ENCODE data around the gene IFRD2.
"Not testable (repeated sequence)": the region's sequence is repeated elsewhere in the genome, so short reads cannot be mapped to it uniquely, and the experiment has no call there.

Gene IFRD2

GRCh38 chr3:50273689-50274065 is 18.6 kb downstream of the IFRD2 start:
- H3K27ac Mint-ChIP-seq = peak overlapping the region; percentile 89
- peak overlapping the region; percentile 43 to 85 for H3K4me3 Mint-ChIP-seq
- peaks cover 20 to 34% of the 10 kb centered on the region in 2 donors for H3K4me1 Mint-ChIP-seq
- DNase-seq (no peak), ATAC-seq (replicated peaks) (no peak)
- H3K36me3 Mint-ChIP-seq = no peaks in the 10 kb centered on the region
- H3K9me3 Mint-ChIP-seq = no peaks in the 10 kb centered on the region
- peaks cover 44 to 66% of the 10 kb centered on the region in 2 donors for H3K27me3 Mint-ChIP-seq

DNA sequence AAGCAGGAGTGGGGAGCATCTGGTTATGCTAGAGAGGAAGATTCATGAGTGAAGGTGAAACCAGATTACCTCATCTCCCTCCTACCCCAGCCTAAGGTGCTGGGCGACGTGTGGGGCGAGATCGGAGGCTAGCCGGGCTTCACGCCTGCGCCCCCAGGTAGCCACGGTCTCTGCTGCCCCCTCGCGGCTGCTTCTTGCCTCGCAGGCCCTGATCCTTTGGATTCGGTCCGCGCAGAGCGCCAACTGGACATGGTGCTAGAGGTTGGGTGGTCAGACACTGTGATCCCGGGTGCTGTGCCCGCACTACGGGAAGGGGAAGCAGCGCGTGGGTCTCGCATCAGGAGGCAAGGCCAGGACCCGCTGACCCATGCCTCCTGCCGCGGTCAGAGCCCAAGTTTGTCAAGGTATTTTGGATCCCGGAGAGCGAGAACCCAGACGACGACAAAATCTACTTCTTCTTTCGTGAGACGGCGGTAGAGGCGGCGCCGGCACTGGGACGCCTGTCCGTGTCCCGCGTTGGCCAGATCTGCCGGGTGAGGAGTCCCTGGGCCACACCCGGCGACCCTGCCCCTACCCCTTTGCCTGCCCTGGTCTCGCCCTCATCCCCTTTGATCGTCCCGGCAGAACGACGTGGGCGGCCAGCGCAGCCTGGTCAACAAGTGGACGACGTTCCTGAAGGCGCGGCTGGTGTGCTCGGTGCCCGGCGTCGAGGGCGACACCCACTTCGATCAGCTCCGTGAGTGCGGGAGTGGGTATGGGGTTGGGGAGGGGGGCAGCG is 19.1 kb downstream of the IFRD2 start:
- no peaks in the 10 kb centered on the region for H3K9me3 Mint-ChIP-seq
- H3K4me1 Mint-ChIP-seq = peaks cover 20 to 34% of the 10 kb centered on the region in 2 donors
- DNase-seq (peak; percentile 81), ATAC-seq (replicated peaks) (peak; percentile 93 to 94)
- peak overlapping the region; percentile 89 for H3K27ac Mint-ChIP-seq
- peak overlapping the region; percentile 77 to 85 for H3K4me3 Mint-ChIP-seq
- H3K27me3 Mint-ChIP-seq = peaks cover 45 to 72% of the 10 kb centered on the region in 2 donors
- no peaks in the 10 kb centered on the region for H3K36me3 Mint-ChIP-seq

DNA sequence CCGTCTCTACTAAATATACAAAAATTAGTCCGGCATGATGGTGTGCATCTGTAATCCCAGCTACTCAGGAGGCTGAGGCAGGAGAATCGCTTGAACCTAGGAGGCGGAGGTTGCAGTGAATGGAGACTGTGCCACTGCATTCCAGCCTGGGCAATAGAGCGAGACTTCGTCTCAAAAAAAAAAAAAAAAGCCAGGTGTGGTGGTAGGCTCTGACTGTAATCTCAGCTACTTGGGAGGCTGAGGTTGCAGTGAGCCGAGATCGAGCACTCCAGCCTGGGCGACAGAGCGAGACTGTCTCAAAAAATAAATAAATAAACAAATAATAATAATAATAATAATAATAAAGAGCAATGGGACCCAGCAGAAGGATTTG is 19.7 kb downstream of the IFRD2 start:
- H3K27ac Mint-ChIP-seq; H3K4me3 Mint-ChIP-seq; ATAC-seq (replicated peaks); DNase-seq; H3K36me3 Mint-ChIP-seq; H3K9me3 Mint-ChIP-seq: not testable (repeated sequence)
- H3K27me3 Mint-ChIP-seq = peaks cover 44 to 72% of the 10 kb centered on the region in 2 donors
- H3K4me1 Mint-ChIP-seq = peaks cover 20 to 34% of the 10 kb centered on the region in 2 donors

DNA sequence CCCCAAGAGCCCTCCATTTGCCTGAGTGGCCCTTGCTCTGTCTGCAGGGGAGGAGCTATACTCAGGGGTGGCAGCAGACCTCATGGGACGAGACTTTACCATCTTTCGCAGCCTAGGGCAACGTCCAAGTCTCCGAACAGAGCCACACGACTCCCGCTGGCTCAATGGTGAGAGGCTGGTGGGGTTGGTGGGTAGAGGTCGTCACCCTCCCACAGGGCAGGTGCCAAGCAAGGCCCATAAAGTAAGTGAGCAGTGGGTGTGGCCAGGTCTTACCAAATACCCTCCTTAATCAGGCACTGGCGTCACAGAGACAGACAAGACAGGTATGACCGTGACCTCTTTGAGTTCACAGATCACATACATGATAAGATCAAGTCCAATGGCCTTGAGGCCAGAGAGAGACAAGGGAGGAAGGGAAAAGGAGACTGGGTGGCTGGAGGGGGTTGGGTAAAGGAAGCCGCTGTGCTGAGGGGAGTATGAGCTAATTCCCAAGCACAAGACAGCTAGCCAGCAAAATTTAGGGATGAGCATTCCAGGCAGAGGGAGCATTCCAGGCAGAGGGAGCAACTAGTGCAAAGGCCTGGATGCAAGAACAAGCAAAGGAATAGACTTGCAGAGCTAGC is 20.8 kb downstream of the IFRD2 start:
- no peaks in the 10 kb centered on the region for H3K36me3 Mint-ChIP-seq
- H3K4me1 Mint-ChIP-seq = peaks cover 20 to 34% of the 10 kb centered on the region in 2 donors
- DNase-seq (no peak), ATAC-seq (replicated peaks) (no peak)
- peaks cover 44 to 77% of the 10 kb centered on the region in 2 donors for H3K27me3 Mint-ChIP-seq
- H3K9me3 Mint-ChIP-seq = no peaks in the 10 kb centered on the region
- H3K4me3 Mint-ChIP-seq = no peak overlapping the region
- H3K27ac Mint-ChIP-seq = no peak overlapping the region

- Mint-ChIP-seq H3K4me3 (no peak overlapping the region), H3K9me3 (no peaks in the 10 kb centered on the region), H3K36me3 (no peaks in the 10 kb centered on the region), H3K27me3 (peaks cover 42 to 76% of the 10 kb centered on the region in 2 donors), H3K4me1 (peaks cover 15 to 26% of the 10 kb centered on the region in 2 donors), H3K27ac (no peak overlapping the region)
- DNase-seq = no peak
- no peak for ATAC-seq (replicated peaks)
Observed at GRCh38 chr3:50270422-50271224, 21.6 kb downstream of the IFRD2 start.

DNA sequence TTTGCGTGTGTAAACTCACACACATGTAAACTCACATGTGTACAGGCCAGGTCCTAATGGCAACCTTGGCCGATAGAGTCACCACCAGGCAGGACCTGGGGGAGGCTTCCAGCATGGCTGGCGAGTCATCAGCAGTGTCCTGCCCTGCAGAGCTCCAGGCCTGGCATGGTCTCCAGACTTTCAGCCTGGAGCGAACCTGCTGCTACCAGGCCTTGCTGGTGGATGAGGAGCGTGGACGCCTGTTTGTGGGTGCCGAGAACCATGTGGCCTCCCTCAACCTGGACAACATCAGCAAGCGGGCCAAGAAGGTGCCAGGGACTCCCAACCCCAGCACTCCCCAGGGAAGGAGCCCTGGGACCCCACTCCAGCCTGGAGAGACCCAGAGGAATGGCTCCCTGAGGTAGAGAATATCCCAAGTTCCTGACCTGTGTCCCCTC is 22.2 kb downstream of the IFRD2 start:
- no peaks in the 10 kb centered on the region for H3K9me3 Mint-ChIP-seq
- H3K4me1 Mint-ChIP-seq = peaks cover 13 to 20% of the 10 kb centered on the region in 2 donors
- H3K4me3 Mint-ChIP-seq = no peak overlapping the region
- DNase-seq (no peak), ATAC-seq (replicated peaks) (no peak)
- no peaks in the 10 kb centered on the region for H3K36me3 Mint-ChIP-seq
- peaks cover 37 to 71% of the 10 kb centered on the region in 2 donors for H3K27me3 Mint-ChIP-seq
- no peak overlapping the region for H3K27ac Mint-ChIP-seq

- Mint-ChIP-seq H3K4me1 (peaks cover 11 to 15% of the 10 kb centered on the region in 2 donors), H3K36me3 (no peaks in the 10 kb centered on the region), H3K27me3 (peaks cover 32 to 66% of the 10 kb centered on the region in 2 donors), H3K27ac (no peak overlapping the region), H3K4me3 (no peak overlapping the region), H3K9me3 (no peaks in the 10 kb centered on the region)
- no peak for ATAC-seq (replicated peaks)
- no peak for DNase-seq
Observed at GRCh38 chr3:50269460-50269859, 22.8 kb downstream of the IFRD2 start.

GRCh38 chr3:50268703-50269451 is 23.4 kb downstream of the IFRD2 start, which contains the start of gene SEMA3B:
Gene SEMA3B, plus strand, starts transcription at chr3:50269147. Its CDS starts 94 bp downstream, at chr3:50269241.
- H3K9me3 Mint-ChIP-seq = no peaks in the 10 kb centered on the region
- ATAC-seq (replicated peaks) = no peak
- H3K4me3 Mint-ChIP-seq = no peak within 1 kb of the TSS
- no peak for DNase-seq
- no peak within 1 kb of the TSS for H3K27ac Mint-ChIP-seq
- no peaks in the 10 kb centered on the region for H3K36me3 Mint-ChIP-seq
- peaks cover 29 to 64% of the 10 kb centered on the region in 2 donors for H3K27me3 Mint-ChIP-seq
- H3K4me1 Mint-ChIP-seq = peaks cover 6 to 9% of the 10 kb centered on the region in 2 donors

DNA sequence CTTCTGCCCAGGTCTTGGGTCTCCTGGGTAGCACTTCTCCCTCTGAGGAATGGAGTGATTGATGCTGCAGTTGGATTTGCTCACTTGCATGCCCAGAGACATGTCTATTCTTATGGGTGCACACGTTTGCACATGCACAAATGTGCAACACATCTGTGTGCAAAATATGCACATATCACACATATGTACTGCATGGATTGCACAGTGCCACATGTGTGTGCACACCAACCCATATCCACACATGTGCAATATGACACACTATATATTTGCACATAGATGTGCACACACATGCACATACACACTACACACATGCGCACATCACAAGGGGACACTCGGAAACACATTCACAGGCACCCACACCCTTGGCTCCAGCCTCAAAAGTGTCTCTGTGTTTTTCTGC is 24.0 kb downstream of the IFRD2 start:
- Mint-ChIP-seq H3K27ac (no peak overlapping the region), H3K4me3 (no peak overlapping the region), H3K4me1 (peaks cover 5 to 6% of the 10 kb centered on the region in 2 donors), H3K9me3 (no peaks in the 10 kb centered on the region), H3K27me3 (peaks cover 29 to 60% of the 10 kb centered on the region in 2 donors), H3K36me3 (no peaks in the 10 kb centered on the region)
- ATAC-seq (replicated peaks) (no peak), DNase-seq (no peak)

- H3K4me1 Mint-ChIP-seq = no peaks in the 10 kb centered on the region
- H3K4me3 Mint-ChIP-seq = no peak overlapping the region
- ATAC-seq (replicated peaks) = no peak
- H3K27me3 Mint-ChIP-seq = peaks cover 24 to 55% of the 10 kb centered on the region in 2 donors
- no peak for DNase-seq
- no peaks in the 10 kb centered on the region for H3K9me3 Mint-ChIP-seq
- no peak overlapping the region for H3K27ac Mint-ChIP-seq
- H3K36me3 Mint-ChIP-seq = no peaks in the 10 kb centered on the region
Observed at GRCh38 chr3:50267280-50267913, 24.8 kb downstream of the IFRD2 start.

DNA sequence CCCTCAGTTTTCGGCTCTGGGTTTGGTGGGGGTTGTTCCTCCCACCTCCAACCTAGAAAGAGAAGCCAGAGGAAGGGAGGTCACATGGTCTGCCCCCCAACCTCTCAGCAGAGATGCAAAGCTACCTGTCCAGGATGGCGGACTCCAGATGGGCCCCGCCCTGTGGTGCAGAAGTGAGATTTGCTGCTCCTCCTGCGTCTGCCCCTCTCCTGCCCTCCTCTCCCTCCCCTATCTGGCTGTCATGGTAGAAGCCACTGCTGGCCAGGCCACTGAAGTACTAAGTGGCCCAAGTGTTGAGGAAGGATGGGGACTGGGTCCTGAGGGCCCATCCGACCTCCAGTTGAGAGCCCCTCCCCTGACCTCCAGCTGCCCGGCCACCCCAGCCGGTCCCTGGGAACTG is 25.4 kb downstream of the IFRD2 start:
- H3K4me1 Mint-ChIP-seq = no peaks in the 10 kb centered on the region
- H3K4me3 Mint-ChIP-seq = no peak overlapping the region
- H3K27me3 Mint-ChIP-seq = peaks cover 24 to 55% of the 10 kb centered on the region in 2 donors
- no peak overlapping the region for H3K27ac Mint-ChIP-seq
- no peaks in the 10 kb centered on the region for H3K9me3 Mint-ChIP-seq
- no peaks in the 10 kb centered on the region for H3K36me3 Mint-ChIP-seq
- ATAC-seq (replicated peaks) (no peak), DNase-seq (no peak)

DNA sequence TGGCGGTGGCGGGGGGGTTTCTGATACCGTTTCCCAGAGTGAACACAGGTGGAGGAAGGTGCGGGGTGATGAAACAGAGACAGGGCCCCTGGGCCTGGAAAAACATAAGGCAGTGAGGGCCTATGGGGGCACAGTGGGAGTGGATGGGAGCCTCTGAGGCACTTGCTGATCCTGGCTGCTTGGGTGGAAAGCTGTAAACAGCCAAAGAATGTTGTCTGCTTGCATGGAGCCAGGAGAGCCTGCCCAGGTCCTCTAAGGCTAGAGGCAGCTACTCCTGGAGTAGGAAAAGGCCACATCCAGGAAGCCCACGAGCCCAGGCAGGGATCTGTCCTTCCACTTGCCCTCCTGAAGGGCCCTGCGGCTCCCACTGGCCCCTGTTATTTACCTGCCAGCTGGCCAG is 26.2 kb downstream of the IFRD2 start:
- DNase-seq = no peak
- H3K9me3 Mint-ChIP-seq = no peaks in the 10 kb centered on the region
- H3K4me3 Mint-ChIP-seq = no peak overlapping the region
- no peak for ATAC-seq (replicated peaks)
- peaks cover 3 to 4% of the 10 kb centered on the region in 2 donors for H3K4me1 Mint-ChIP-seq
- H3K36me3 Mint-ChIP-seq = no peaks in the 10 kb centered on the region
- H3K27me3 Mint-ChIP-seq = peaks cover 24 to 55% of the 10 kb centered on the region in 2 donors
- H3K27ac Mint-ChIP-seq = no peak overlapping the region

DNA sequence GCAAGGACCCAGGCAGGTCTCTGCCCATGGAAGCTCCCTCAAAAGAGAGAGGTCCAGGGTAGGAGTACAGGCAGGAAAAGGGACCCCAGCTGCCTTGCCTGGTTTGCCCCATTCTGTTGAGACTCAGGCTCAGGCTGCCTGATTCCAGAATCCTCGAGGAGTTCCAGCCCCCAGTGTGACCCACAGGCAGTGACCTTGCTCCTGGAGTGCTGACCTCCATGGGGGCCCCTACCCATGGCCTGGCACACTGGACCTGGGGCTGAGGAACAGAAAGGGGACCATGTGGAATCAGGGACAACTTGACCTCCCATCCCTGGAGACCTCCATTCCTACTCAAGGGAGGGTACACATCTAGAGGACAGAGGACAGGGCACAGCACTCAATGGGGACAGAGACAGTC is 26.7 kb downstream of the IFRD2 start:
- Mint-ChIP-seq H3K9me3 (no peaks in the 10 kb centered on the region), H3K36me3 (no peaks in the 10 kb centered on the region), H3K27ac (no peak overlapping the region), H3K4me1 (peaks cover 3 to 9% of the 10 kb centered on the region in 2 donors), H3K4me3 (no peak overlapping the region), H3K27me3 (peaks cover 24 to 55% of the 10 kb centered on the region in 2 donors)
- DNase-seq (no peak), ATAC-seq (replicated peaks) (no peak)
